Caco-2 (cell line): Measurements from ENCODE around the gene OTULINL. TPM values are rescaled to one million over a fixed set of nuclear protein-coding genes. Genes with fewer than 3 reads are reported as not detected.

ENCODE experiments used
- BruUV-seq: library from RNA; stranded (reverse); fragments of 400-500 nt; replicated peaks from 2 replicates; lab custom pipeline; 2021; lab: Mats Ljungman, UMichigan
- CTCF ChIA-PET: fragments of 300-600 bp; sonication (Branson Sonifier 250); formaldehyde crosslinking; loops from one replicate; lab custom pipeline; 2022; ENCODE audit warnings: antibody characterized with exemption; lab: Charles Lee
- POLR2A ChIA-PET: fragments of 300-600 bp; sonication (Branson Sonifier 250); formaldehyde crosslinking; loops from one replicate; lab custom pipeline; 2022; ENCODE audit warnings: antibody characterized with exemption; lab: Charles Lee
- DNase-seq, 2 experiments: peaks; one replicate each; pipeline versions ENCODE4 v3.0.0 to v3.0.0-alpha.2; 2020 to 2022
- H3K27me3 ChIP-seq: replicated peaks from 2 replicates; pipeline ENCODE4 v1.6.0; 2011; ENCODE audit warnings: low read length; ENCODE audit not compliant: control insufficient read depth, insufficient read depth
- H3K36me3 ChIP-seq: 2 replicates; pipeline ENCODE4 v1.5.1; 2011; ENCODE audit warnings: low read length; ENCODE audit not compliant: control insufficient read depth, insufficient read depth
- H3K4me1 ChIP-seq: fragments of 250-450 bp; sonication (Bioruptor Pico); 2 replicates; pipeline ENCODE4 v1.5.1; 2020; ENCODE audit warnings: mild to moderate bottlenecking
- H3K4me3 ChIP-seq: 2 replicates; pipeline ENCODE4 v1.5.1; 2011; ENCODE audit warnings: low read depth, mild to moderate bottlenecking, control low read depth, low read length
- H3K9me3 ChIP-seq: fragments of 250-450 bp; sonication (Bioruptor Pico); 2 replicates; pipeline ENCODE4 v1.5.1; 2020; ENCODE audit warnings: mild to moderate bottlenecking, moderate library complexity
- H3K27ac Mint-ChIP-seq: one replicate; pipeline ENCODE4 v1.8.0; 2022; ENCODE audit warnings: mixed read lengths; ENCODE audit not compliant: unreplicated experiment
- H3K27me3 Mint-ChIP-seq: one replicate; pipeline ENCODE4 v1.8.0; 2022; ENCODE audit warnings: mixed read lengths; ENCODE audit not compliant: insufficient read depth, unreplicated experiment
- H3K36me3 Mint-ChIP-seq: one replicate; pipeline ENCODE4 v1.8.0; 2022; ENCODE audit warnings: mild to moderate bottlenecking, mixed read lengths; ENCODE audit not compliant: insufficient read depth, unreplicated experiment
- H3K4me1 Mint-ChIP-seq: one replicate; pipeline ENCODE4 v1.8.0; 2022; ENCODE audit warnings: low read depth, mixed read lengths; ENCODE audit not compliant: unreplicated experiment
- H3K4me3 Mint-ChIP-seq: one replicate; pipeline ENCODE4 v1.8.0; 2022; ENCODE audit warnings: mild to moderate bottlenecking, moderate library complexity, mixed read lengths; ENCODE audit not compliant: unreplicated experiment
- H3K9me3 Mint-ChIP-seq: one replicate; pipeline ENCODE4 v1.8.0; 2022; ENCODE audit warnings: mixed read lengths; ENCODE audit not compliant: unreplicated experiment
- CTCF ChIP-seq, 2 experiments: fragments of 200-600 bp in 1 of 2; IDR thresholded peaks; 1 replicate in 1 of 2; 2 replicates in 1 of 2; pipeline versions ENCODE4 v1.5.1 to v1.8.0; 2011 to 2022; ENCODE audit warnings: antibody characterized with exemption in 1 of 2, control low read depth in 1 of 2, inconsistent platforms in 1 of 2, low read depth in 1 of 2, low read length in 1 of 2, mild to moderate bottlenecking in 1 of 2, moderate library complexity in 1 of 2; ENCODE audit not compliant: insufficient read depth in 1 of 2, severe bottlenecking in 1 of 2, unreplicated experiment in 1 of 2
- intact Hi-C: fragments of 100-400 bp; cut with micrococcal nuclease; formaldehyde crosslinking; loops from one replicate; pipeline ENCODE4 v1.10.0; 2022; ENCODE audit not compliant: unreplicated experiment
- total RNA-seq: library from RNA; stranded (reverse); gene quantifications from 2 replicates; pipeline ENCODE4 v1.2.3, GENCODE V29; 2022

OTULINL gene
- total RNA-seq, 1 experiment from 2014 or later: 18.3 TPM

GRCh38 chr5:14534773-14535172 is 46.8 kb upstream of the OTULINL start:
- Mint-ChIP-seq H3K27ac (no peak overlapping the region), H3K9me3 (peaks cover 19% of the 10 kb centered on the region), H3K4me3 (no peak overlapping the region), H3K36me3 (no peaks in the 10 kb centered on the region), H3K4me1 (no peaks in the 10 kb centered on the region), H3K27me3 (no peaks in the 10 kb centered on the region)
- H3K36me3 ChIP-seq: no peaks in the 10 kb centered on the region
- BruUV-seq: no TSS peak
- no peaks in the 10 kb centered on the region for H3K27me3 ChIP-seq
- CTCF ChIA-PET: no interaction called here
- intact Hi-C loops: no loop called here
- H3K4me3 ChIP-seq: no peak overlapping the region
- no peak for DNase-seq
- no peak for TF ChIP-seq CTCF (IDR thresholded peaks at IDR 0.05; ENCODE audit: insufficient read depth in 1 of 2, low read depth in 1 of 2, low read length in 1 of 2, severe bottlenecking in 1 of 2, unreplicated experiment in 1 of 2)
- H3K4me1 ChIP-seq: no peaks in the 10 kb centered on the region
- POLR2A ChIA-PET: no interaction called here
- H3K9me3 ChIP-seq: no peaks in the 10 kb centered on the region

- no peak overlapping the region for H3K27ac Mint-ChIP-seq
- no TSS peak for BruUV-seq
- POLR2A ChIA-PET: interaction anchor here (0.5 kb wide), 1 partner anchor 192 kb away, joined by 12 read pairs; no protein-coding TSS in a partner anchor
- H3K4me1 ChIP-seq: peaks cover 2% of the 10 kb centered on the region
- peaks cover 12% of the 10 kb centered on the region; the same call in 1 of the 2 replicates for H3K9me3 ChIP-seq
- no peaks in the 10 kb centered on the region for H3K27me3 ChIP-seq
- CTCF ChIA-PET: interaction anchor here (1.1 kb wide), 1 partner anchor 13 kb away, joined by 3 read pairs; no protein-coding TSS in a partner anchor
- peak in 1 of 2 experiments; percentile 6 for DNase-seq
- no peaks in the 10 kb centered on the region for H3K36me3 Mint-ChIP-seq
- H3K27me3 Mint-ChIP-seq: no peaks in the 10 kb centered on the region
- peaks cover 5% of the 10 kb centered on the region for H3K4me1 Mint-ChIP-seq
- H3K9me3 Mint-ChIP-seq: peaks cover 17% of the 10 kb centered on the region
- H3K4me3 Mint-ChIP-seq: no peak overlapping the region
- TF ChIP-seq CTCF (IDR thresholded peaks at IDR 0.05; ENCODE audit: insufficient read depth in 1 of 2, low read depth in 1 of 2, low read length in 1 of 2, severe bottlenecking in 1 of 2, unreplicated experiment in 1 of 2): no peak
- H3K36me3 ChIP-seq: no peaks in the 10 kb centered on the region
- intact Hi-C loops: no loop called here
- no peak overlapping the region for H3K4me3 ChIP-seq
These were observed 36.3 kb upstream of the OTULINL start for GRCh38 chr5:14545308-14545707.

GRCh38 chr5:14545862-14546261 is 35.7 kb upstream of the OTULINL start:
- Mint-ChIP-seq H3K36me3 (no peaks in the 10 kb centered on the region), H3K4me3 (no peak overlapping the region), H3K27ac (no peak overlapping the region), H3K27me3 (no peaks in the 10 kb centered on the region), H3K9me3 (peaks cover 11% of the 10 kb centered on the region), H3K4me1 (peaks cover 10% of the 10 kb centered on the region)
- H3K4me1 ChIP-seq: peaks cover 7% of the 10 kb centered on the region
- H3K36me3 ChIP-seq: no peaks in the 10 kb centered on the region
- H3K9me3 ChIP-seq: peaks cover 10% of the 10 kb centered on the region; the same call in 1 of the 2 replicates
- no TSS peak for BruUV-seq
- H3K4me3 ChIP-seq: no peak overlapping the region
- ChIA-PET POLR2A (no interaction called here), CTCF (no interaction called here)
- TF ChIP-seq CTCF (IDR thresholded peaks at IDR 0.05; ENCODE audit: insufficient read depth in 1 of 2, low read depth in 1 of 2, low read length in 1 of 2, severe bottlenecking in 1 of 2, unreplicated experiment in 1 of 2): no peak
- H3K27me3 ChIP-seq: no peaks in the 10 kb centered on the region
- intact Hi-C loops: no loop called here
- no peak for DNase-seq
